SH-SY5Y (cell line): ENCODE results near the gene CIP2A.

Experiments
- GATA2 ChIP-seq: IDR thresholded peaks from 2 replicates; pipeline ENCODE4 v1.6.1; 2011; ENCODE audit warnings: mild to moderate bottlenecking, low read depth, low read length
- GATA3 ChIP-seq: IDR thresholded peaks from 2 replicates; pipeline ENCODE4 v1.6.1; 2011; ENCODE audit warnings: low read depth, mild to moderate bottlenecking, low read length, moderate library complexity

CIP2A gene

GRCh38 chr3:108590460-108590859 is 1.2 kb upstream of the CIP2A start:
- TF ChIP-seq GATA3, result no peak

GRCh38 chr3:108589998-108590323 is 723 bp upstream of the CIP2A start:
- TF ChIP-seq GATA2 (no peak), GATA3 (no peak)

GRCh38 chr3:108588601-108589000 is 637 bp downstream of the CIP2A start:
- no peak for TF ChIP-seq GATA2
- TF ChIP-seq GATA3, result no peak

- TF ChIP-seq GATA3, result no peak
- no peak for TF ChIP-seq GATA2
Observed at GRCh38 chr3:108578064-108578463, 11.2 kb downstream of the CIP2A start.

- TF ChIP-seq GATA2 (no peak), GATA3 (no peak)
Observed at GRCh38 chr3:108569336-108569735, 19.9 kb downstream of the CIP2A start.

GRCh38 chr3:108566599-108566998 is 22.6 kb downstream of the CIP2A start:
- TF ChIP-seq GATA3, result no peak

- TF ChIP-seq GATA2 (no peak), GATA3 (no peak)
Observed at GRCh38 chr3:108565506-108565905, 23.7 kb downstream of the CIP2A start.

- no peak for TF ChIP-seq GATA3
- no peak for TF ChIP-seq GATA2
Observed at GRCh38 chr3:108564564-108564963, 24.7 kb downstream of the CIP2A start.

GRCh38 chr3:108562565-108562964 is 26.7 kb downstream of the CIP2A start:
- TF ChIP-seq GATA2, result no peak
- no peak for TF ChIP-seq GATA3

- TF ChIP-seq GATA3 (no peak), GATA2 (no peak)
Observed at GRCh38 chr3:108555966-108556581, 33.2 kb downstream of the CIP2A start.

GRCh38 chr3:108554913-108555571 is 34.2 kb downstream of the CIP2A start:
- no peak for TF ChIP-seq GATA2
- no peak for TF ChIP-seq GATA3

GRCh38 chr3:108554229-108554628 is 35.0 kb downstream of the CIP2A start:
- TF ChIP-seq GATA3, result no peak
- TF ChIP-seq GATA2, result no peak

- no peak for TF ChIP-seq GATA3
- no peak for TF ChIP-seq GATA2
Observed at GRCh38 chr3:108552267-108553159, 36.7 kb downstream of the CIP2A start.

GRCh38 chr3:108548886-108549285 is 40.4 kb downstream of the CIP2A start:
- TF ChIP-seq GATA3, result no peak
- TF ChIP-seq GATA2, result no peak

- TF ChIP-seq GATA2 (no peak), GATA3 (no peak)
Observed at GRCh38 chr3:108548304-108548703, 40.9 kb downstream of the CIP2A start.
